HL-60 (cell line): ENCODE results near the gene OSBPL5.

Experiments used
- DNase-seq, 2 experiments: peaks; one replicate each; pipeline ENCODE4 v3.0.0-alpha.2; 2010 to 2020; ENCODE audit warnings: low read depth in 1 of 2, low spot score in 1 of 2
- H3K27ac ChIP-seq: fragments of 250-450 bp; sonication (Bioruptor Pico); replicated peaks from 2 replicates; pipeline ENCODE4 v1.5.1; 2020; ENCODE audit warnings: mild to moderate bottlenecking, moderate library complexity
- H3K27me3 ChIP-seq: fragments of 250-450 bp; sonication (Bioruptor Pico); 2 replicates; pipeline ENCODE4 v1.5.1; 2021; ENCODE audit warnings: mild to moderate bottlenecking, moderate library complexity; ENCODE audit not compliant: insufficient read depth, poor library complexity, severe bottlenecking
- H3K4me3 ChIP-seq: replicated peaks from 2 replicates; pipeline ENCODE4 v1.5.1; 2011; ENCODE audit warnings: mild to moderate bottlenecking, control low read depth, low read length; ENCODE audit not compliant: insufficient read depth
- CTCF ChIP-seq: IDR thresholded peaks from one replicate; pipeline ENCODE4 v1.5.1; 2011; ENCODE audit warnings: low read length, control low read depth, inconsistent platforms; ENCODE audit not compliant: insufficient read depth
- GABPA ChIP-seq: IDR thresholded peaks from 2 replicates; pipeline ENCODE4 v1.6.1; 2012; ENCODE audit warnings: low read depth
- POLR2AphosphoS5 ChIP-seq: IDR thresholded peaks from 2 replicates; pipeline ENCODE4 v1.6.1; 2012; ENCODE audit warnings: low read depth
- REST ChIP-seq: IDR thresholded peaks from 2 replicates; pipeline ENCODE4 v1.6.1; 2012; ENCODE audit warnings: low read depth; ENCODE audit not compliant: insufficient replicate concordance
- SPI1 ChIP-seq: IDR thresholded peaks from 2 replicates; pipeline ENCODE4 v1.6.1; 2012; ENCODE audit warnings: low read depth, mild to moderate bottlenecking, borderline replicate concordance

Gene OSBPL5

GRCh38 chr11:3132271-3132781, 32.8 kb downstream of the OSBPL5 start:
- no peak for TF ChIP-seq REST
- TF ChIP-seq SPI1, result no peak
- no peak for TF ChIP-seq CTCF
- TF ChIP-seq POLR2AphosphoS5, result no peak
- TF ChIP-seq GABPA, result no peak
- no peak for DNase-seq
- Histone ChIP-seq H3K27ac (no peak overlapping the region), H3K4me3 (no peak overlapping the region), H3K27me3 (no peaks in the 10 kb centered on the region)

- Histone ChIP-seq H3K27me3 (no peaks in the 10 kb centered on the region), H3K4me3 (no peak overlapping the region), H3K27ac (no peak overlapping the region)
- no peak for DNase-seq
- no peak for TF ChIP-seq REST
- TF ChIP-seq POLR2AphosphoS5, result no peak
- TF ChIP-seq SPI1, result no peak
- no peak for TF ChIP-seq CTCF
- no peak for TF ChIP-seq GABPA
Observed at GRCh38 chr11:3131330-3131941, 33.7 kb downstream of the OSBPL5 start.

- Histone ChIP-seq H3K27me3 (no peaks in the 10 kb centered on the region), H3K27ac (no peak overlapping the region), H3K4me3 (no peak overlapping the region)
- no peak for DNase-seq
- TF ChIP-seq GABPA, result no peak
- no peak for TF ChIP-seq REST
- no peak for TF ChIP-seq POLR2AphosphoS5
- TF ChIP-seq SPI1, result no peak
- TF ChIP-seq CTCF, result no peak
Observed at GRCh38 chr11:3130269-3131071, 34.6 kb downstream of the OSBPL5 start.
